WTC11 (cell line): ENCODE measurements around the gene MRPL20.

Source experiments
- CTCF ChIP-seq: fragments of 200-600 bp; IDR thresholded peaks from 2 replicates; pipeline ENCODE4 v1.8.0; 2022; ENCODE audit warnings: antibody characterized with exemption
- STAT6 ChIP-seq: sonication (generic); formaldehyde crosslinking; conservative IDR thresholded peaks from 2 replicates; pipeline ENCODE4 v1.8.1; 2023; ENCODE audit warnings: mild to moderate bottlenecking, low read depth, missing genetic modification reagents, moderate library complexity
- TF ChIP-seq, protein P1 (sequence below): sonication (generic); formaldehyde crosslinking; IDR thresholded peaks from 2 replicates; pipeline ENCODE4 v1.8.0; 2022; ENCODE audit warnings: mild to moderate bottlenecking, missing genetic modification reagents

DNA sequence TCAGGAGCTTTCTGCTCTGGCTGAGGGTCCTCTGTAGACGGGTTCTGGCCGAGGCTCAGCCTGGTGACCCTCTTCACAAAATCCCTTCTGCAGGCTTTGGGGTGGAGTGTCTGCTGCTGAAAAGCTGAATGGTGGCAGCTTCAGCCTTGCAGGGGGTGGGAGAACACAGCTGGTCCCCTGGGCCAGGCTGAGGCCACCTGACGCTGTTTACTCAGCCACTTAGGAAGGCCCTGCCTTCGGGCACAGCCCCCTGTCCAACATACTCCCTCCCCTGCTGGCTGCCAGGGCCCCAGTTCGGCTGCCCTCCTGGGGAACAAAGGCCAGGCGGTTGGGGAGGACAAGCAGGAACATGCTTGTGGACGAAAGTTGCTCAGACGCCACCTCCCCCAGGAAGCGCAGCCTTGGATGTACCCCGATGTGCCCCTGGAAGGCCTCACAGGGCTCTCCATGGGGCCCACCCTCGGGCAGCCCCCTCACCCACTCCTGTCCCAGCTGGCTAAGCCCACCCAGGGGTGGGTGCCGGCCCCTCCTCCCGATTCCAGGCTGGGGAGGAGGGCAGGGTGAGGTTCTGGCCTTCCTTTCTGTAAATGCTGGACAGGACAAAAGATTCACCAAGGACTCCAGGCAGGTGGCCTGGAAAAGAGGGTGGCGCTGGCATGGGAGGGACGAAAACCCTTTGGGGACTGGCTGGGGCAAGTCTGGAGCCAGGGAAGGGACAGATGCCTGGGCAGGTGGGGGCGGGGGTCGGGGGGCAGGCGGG lies 14.2 kb upstream of the MRPL20 start, which contains the start of gene ANKRD65:
- no peak for TF ChIP-seq STAT6
- TF ChIP-seq CTCF = no peak
- TF ChIP-seq, protein P1, sequence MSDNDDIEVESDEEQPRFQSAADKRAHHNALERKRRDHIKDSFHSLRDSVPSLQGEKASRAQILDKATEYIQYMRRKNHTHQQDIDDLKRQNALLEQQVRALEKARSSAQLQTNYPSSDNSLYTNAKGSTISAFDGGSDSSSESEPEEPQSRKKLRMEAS (CRISPR knock-in tag) = no peak
